Uterus (tissue), 4 donors: ENCODE results near the gene PLPP4. TPM values are rescaled to one million over a fixed set of nuclear protein-coding genes. Genes with fewer than 3 reads are reported as not detected.

ENCODE experiments used
- DNase-seq, 2 donors: peaks; one replicate each; pipeline ENCODE4 v3.0.0-alpha.2; 2019 to 2020
- H3K27ac ChIP-seq, 2 donors: fragments of 200-600 bp; sonication (generic); 1 replicate in 1 of 2; 2 replicates in 1 of 2; pipeline ENCODE4 v1.5.1; 2016 to 2018
- H3K27me3 ChIP-seq, 2 donors: fragments of 200-600 bp; sonication (generic); one replicate each; pipeline ENCODE4 v1.5.1; 2018 to 2019; ENCODE audit warnings: control low read depth in 1 of 2
- H3K36me3 ChIP-seq, 2 donors: fragments of 200-600 bp; sonication (generic); one replicate each; pipeline ENCODE4 v1.5.1; 2019; ENCODE audit warnings: control low read depth in 1 of 2
- H3K4me1 ChIP-seq, 2 donors: fragments of 200-600 bp; sonication (generic); one replicate each; pipeline ENCODE4 v1.5.1; 2018 to 2019; ENCODE audit warnings: control low read depth in 1 of 2
- H3K4me3 ChIP-seq, 2 donors: fragments of 200-600 bp; sonication (generic); 1 replicate in 1 of 2; 2 replicates in 1 of 2; pipeline ENCODE4 v1.5.1; 2018 to 2019; ENCODE audit warnings: mild to moderate bottlenecking in 1 of 2
- H3K9me3 ChIP-seq, 2 donors: fragments of 200-600 bp; sonication (generic); one replicate each; pipeline ENCODE4 v1.5.1; 2019; ENCODE audit warnings: control low read depth in 1 of 2
- POLR2A ChIP-seq, 2 donors: fragments of 450-650 bp; IDR thresholded peaks; one replicate each; pipeline ENCODE4 v1.6.1; 2016; ENCODE audit warnings: antibody characterized with exemption in 2 of 2, mild to moderate bottlenecking in 1 of 2, moderate library complexity in 1 of 2
- intact Hi-C: fragments of 100-400 bp; cut with DNase I; formaldehyde crosslinking; loops from one replicate; pipeline ENCODE4 v1.15.1; 2023; ENCODE audit warnings: low total_unique reads
- total RNA-seq, 4 donors: library from RNA; depleted of rRNA in 3 of 4; stranded (reverse); fragments of >200 nt in 3 of 4; gene quantifications; one replicate each; pipeline versions ENCODE4 v1.1.0 to v1.2.4, GENCODE V29; 2014 to 2023
- TF ChIP-seq, protein P1 (sequence below), 4 experiments: fragments of 200-600 bp in 2 of 4; fragments of 450-650 bp in 2 of 4; sonication (generic) in 2 of 4; IDR thresholded peaks; one replicate each; pipeline ENCODE4 v1.5.1; 2016 to 2019; ENCODE audit warnings: antibody characterized with exemption in 4 of 4, mild to moderate bottlenecking in 2 of 4, moderate library complexity in 1 of 4
- donor health status: DM: yes; HTN: yes; CAD: no.

The PLPP4 gene
- total RNA-seq, 4 donors from 2014 or later, result 0.55 TPM; not detected in 3

DNA sequence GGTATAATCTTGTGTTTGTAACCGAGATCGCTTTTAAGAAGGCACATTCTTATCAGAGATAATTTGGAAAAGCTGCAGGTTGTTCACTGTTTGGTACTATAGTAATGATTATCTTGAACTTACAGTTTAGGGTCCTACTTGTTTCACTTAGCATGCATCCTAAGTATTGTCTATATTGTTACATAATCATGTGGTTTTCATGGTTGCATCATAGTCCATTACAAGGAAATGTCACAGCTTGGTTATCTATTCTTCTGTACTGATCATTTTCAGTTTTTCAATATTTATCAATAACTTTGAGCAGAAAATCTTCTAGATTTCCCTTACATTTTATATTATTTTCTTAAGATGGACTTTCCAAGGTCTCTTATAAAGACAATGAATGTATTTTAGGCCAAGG lies 116.3 kb downstream of the PLPP4 start:
- no peak for DNase-seq
- H3K4me1 ChIP-seq, result no peaks in the 10 kb centered on the region
- no peaks in the 10 kb centered on the region for H3K9me3 ChIP-seq
- TF ChIP-seq, protein P1, sequence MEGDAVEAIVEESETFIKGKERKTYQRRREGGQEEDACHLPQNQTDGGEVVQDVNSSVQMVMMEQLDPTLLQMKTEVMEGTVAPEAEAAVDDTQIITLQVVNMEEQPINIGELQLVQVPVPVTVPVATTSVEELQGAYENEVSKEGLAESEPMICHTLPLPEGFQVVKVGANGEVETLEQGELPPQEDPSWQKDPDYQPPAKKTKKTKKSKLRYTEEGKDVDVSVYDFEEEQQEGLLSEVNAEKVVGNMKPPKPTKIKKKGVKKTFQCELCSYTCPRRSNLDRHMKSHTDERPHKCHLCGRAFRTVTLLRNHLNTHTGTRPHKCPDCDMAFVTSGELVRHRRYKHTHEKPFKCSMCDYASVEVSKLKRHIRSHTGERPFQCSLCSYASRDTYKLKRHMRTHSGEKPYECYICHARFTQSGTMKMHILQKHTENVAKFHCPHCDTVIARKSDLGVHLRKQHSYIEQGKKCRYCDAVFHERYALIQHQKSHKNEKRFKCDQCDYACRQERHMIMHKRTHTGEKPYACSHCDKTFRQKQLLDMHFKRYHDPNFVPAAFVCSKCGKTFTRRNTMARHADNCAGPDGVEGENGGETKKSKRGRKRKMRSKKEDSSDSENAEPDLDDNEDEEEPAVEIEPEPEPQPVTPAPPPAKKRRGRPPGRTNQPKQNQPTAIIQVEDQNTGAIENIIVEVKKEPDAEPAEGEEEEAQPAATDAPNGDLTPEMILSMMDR (IDR thresholded peaks at IDR 0.05), result no peak
- no peak for TF ChIP-seq POLR2A (IDR thresholded peaks at IDR 0.05)
- no peaks in the 10 kb centered on the region for H3K36me3 ChIP-seq
- no peaks in the 10 kb centered on the region for H3K27me3 ChIP-seq
- intact Hi-C loops, result no loop called here
- H3K4me3 ChIP-seq, result no peak overlapping the region
- no peak overlapping the region for H3K27ac ChIP-seq

DNA sequence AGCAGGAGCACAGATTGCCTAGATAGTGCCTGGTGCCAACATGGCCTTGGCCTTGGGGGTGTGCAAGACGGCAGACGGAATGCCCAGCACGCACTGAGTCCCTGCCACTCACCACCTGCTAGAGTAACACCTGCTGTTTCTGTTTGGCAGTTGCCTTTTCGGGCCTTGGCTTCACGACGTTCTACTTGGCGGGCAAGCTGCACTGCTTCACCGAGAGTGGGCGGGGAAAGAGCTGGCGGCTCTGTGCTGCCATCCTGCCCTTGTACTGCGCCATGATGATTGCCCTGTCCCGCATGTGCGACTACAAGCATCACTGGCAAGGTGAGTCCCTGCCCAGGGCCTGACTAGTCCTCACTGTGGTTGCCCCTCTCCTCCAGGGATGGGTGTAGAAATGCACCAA lies 118.0 kb downstream of the PLPP4 start:
- Histone ChIP-seq H3K9me3 (no peaks in the 10 kb centered on the region), H3K27me3 (no peaks in the 10 kb centered on the region), H3K36me3 (no peaks in the 10 kb centered on the region), H3K4me3 (no peak overlapping the region), H3K27ac (no peak overlapping the region), H3K4me1 (no peaks in the 10 kb centered on the region)
- TF ChIP-seq, protein P1 (IDR thresholded peaks at IDR 0.05), result no peak
- TF ChIP-seq POLR2A (IDR thresholded peaks at IDR 0.05), result no peak
- intact Hi-C loops, result no loop called here
- no peak for DNase-seq

- intact Hi-C loops, result no loop called here
- DNase-seq, result no peak
- no peak overlapping the region for H3K27ac ChIP-seq
- H3K27me3 ChIP-seq, result no peaks in the 10 kb centered on the region
- no peaks in the 10 kb centered on the region for H3K9me3 ChIP-seq
- no peaks in the 10 kb centered on the region for H3K36me3 ChIP-seq
- no peak overlapping the region for H3K4me3 ChIP-seq
- TF ChIP-seq, protein P1 (IDR thresholded peaks at IDR 0.05), result no peak
- TF ChIP-seq POLR2A (IDR thresholded peaks at IDR 0.05), result no peak
- no peaks in the 10 kb centered on the region for H3K4me1 ChIP-seq
Measured at GRCh38 chr10:120575411-120575810, 118.4 kb downstream of the PLPP4 start.

GRCh38 chr10:120578134-120578533 lies 121.1 kb downstream of the PLPP4 start:
- Histone ChIP-seq H3K27ac (no peak overlapping the region), H3K36me3 (no peaks in the 10 kb centered on the region), H3K4me1 (no peaks in the 10 kb centered on the region), H3K9me3 (no peaks in the 10 kb centered on the region), H3K4me3 (no peak overlapping the region), H3K27me3 (no peaks in the 10 kb centered on the region)
- intact Hi-C loops, result no loop called here
- TF ChIP-seq POLR2A (IDR thresholded peaks at IDR 0.05), result no peak
- TF ChIP-seq, protein P1 (IDR thresholded peaks at IDR 0.05), result no peak
- no peak for DNase-seq

- no peak for DNase-seq
- Histone ChIP-seq H3K4me1 (no peaks in the 10 kb centered on the region), H3K36me3 (no peaks in the 10 kb centered on the region), H3K27me3 (no peaks in the 10 kb centered on the region), H3K27ac (no peak overlapping the region), H3K9me3 (no peaks in the 10 kb centered on the region), H3K4me3 (no peak overlapping the region)
- TF ChIP-seq, protein P1 (IDR thresholded peaks at IDR 0.05), result no peak
- no peak for TF ChIP-seq POLR2A (IDR thresholded peaks at IDR 0.05)
- intact Hi-C loops, result no loop called here
Measured at GRCh38 chr10:120578890-120579289, 121.9 kb downstream of the PLPP4 start.
